Neural cell (in vitro differentiated cells): ENCODE measurements around the gene CBLL2. TPM values are rescaled to one million over a fixed set of nuclear protein-coding genes. Genes with fewer than 3 reads are reported as not detected.

ENCODE experiments used
- polyA plus RNA-seq: library from polyadenylated mRNA; depleted of rRNA; stranded (reverse); fragments of >200 nt; gene quantifications from 2 replicates; pipeline ENCODE4 v1.2.3, GENCODE V29; 2014

Gene CBLL2
- polyA plus RNA-seq, 1 donor from 2014 or later: not detected

Other genes with a start within 250 kb of the CBLL2 start
- 0.34 and 0.59 TPM in 2 replicates for gene PHEX, start 240.6 kb upstream of the CBLL2 start, polyA plus RNA-seq